ENCODE data around the gene NDUFS5. TPM values are rescaled to one million over a fixed set of nuclear protein-coding genes. Genes with fewer than 3 reads are reported as not detected.
"Not testable (repeated sequence)": the region's sequence is repeated elsewhere in the genome, so short reads cannot be mapped to it uniquely, and the experiment has no call there.

Gene NDUFS5
- total and polyA plus RNA-seq, 7 donors = 276 to 910 (median 407) TPM

- no peaks in the 10 kb centered on the region for H3K9me3 ChIP-seq
- H3K27ac ChIP-seq = no peak overlapping the region
- WGBS, 3 donors = 65 to 73% (median 69%) methylated on average over 10 of the region's 10 CpGs
- no peaks in the 10 kb centered on the region for H3K4me1 ChIP-seq
- ATAC-seq (no peak), DNase-seq (no peak)
- no peak overlapping the region for H3K4me3 ChIP-seq
- intact Hi-C loops (cut with DNase I) = no loop called here
- no peaks in the 10 kb centered on the region for H3K27me3 ChIP-seq (ENCODE audit: insufficient read depth in 3 of 3, low read length in 2 of 3)
- TF ChIP-seq CTCF (IDR thresholded peaks at IDR 0.05) = no peak
- peaks cover 0 to 14% of the 10 kb centered on the region in 2 donors for H3K36me3 ChIP-seq (ENCODE audit: insufficient read depth in 1 of 2, low read depth in 1 of 2)
Observed at GRCh38 chr1:39016604-39017171, 9.5 kb upstream of the NDUFS5 start.

- H3K36me3 ChIP-seq (ENCODE audit: insufficient read depth in 1 of 2, low read depth in 1 of 2) = peaks cover 0 to 8% of the 10 kb centered on the region in 2 donors
- WGBS, 3 donors = 63 to 72% (median 69%) methylated on average over 5 of the region's 5 CpGs
- ATAC-seq (no peak), DNase-seq (no peak)
- no peaks in the 10 kb centered on the region for H3K4me1 ChIP-seq
- intact Hi-C loops (cut with DNase I) = no loop called here
- H3K4me3 ChIP-seq = no peak overlapping the region
- H3K27me3 ChIP-seq (ENCODE audit: insufficient read depth in 3 of 3, low read length in 2 of 3) = no peaks in the 10 kb centered on the region
- H3K9me3 ChIP-seq = no peaks in the 10 kb centered on the region
- TF ChIP-seq CTCF (IDR thresholded peaks at IDR 0.05) = no peak
- no peak overlapping the region for H3K27ac ChIP-seq
Observed at GRCh38 chr1:39017266-39017665, 8.9 kb upstream of the NDUFS5 start.

GRCh38 chr1:39020494-39020893 is 5.7 kb upstream of the NDUFS5 start:
- WGBS, 3 donors = 27 to 95% (median 69%) methylated on average over 1 of the region's 1 CpG

GRCh38 chr1:39021426-39021825 is 4.7 kb upstream of the NDUFS5 start:
- Histone ChIP-seq H3K9me3 (no peaks in the 10 kb centered on the region), H3K4me3 (no peak overlapping the region), H3K27ac (no peak overlapping the region), H3K27me3 (ENCODE audit: insufficient read depth in 3 of 3, low read length in 2 of 3) (no peaks in the 10 kb centered on the region), H3K4me1 (peaks cover 4% of the 10 kb centered on the region), H3K36me3 (ENCODE audit: insufficient read depth in 1 of 2, low read depth in 1 of 2) (no peaks in the 10 kb centered on the region)
- ATAC-seq = no peak
- no peak for TF ChIP-seq CTCF (IDR thresholded peaks at IDR 0.05)
- WGBS, 3 donors = 52 to 71% (median 67%) methylated on average over 1 of the region's 1 CpG
- no peak for DNase-seq
- intact Hi-C loops (cut with DNase I) = loop anchor here in 1 of 2 donors (10.0 kb wide), 1 partner anchor 147 kb away; the partner anchor contains the start of gene MYCBP

More at GRCh38 chr1:39020494-39020893, 5.7 kb upstream of the NDUFS5 start:
- intact Hi-C loops (cut with DNase I) = loop anchor here in 1 of 2 donors (10.0 kb wide), 1 partner anchor 146 kb away; the partner anchor contains the start of gene MYCBP
- not testable (repeated sequence) for H3K9me3 ChIP-seq; H3K4me1 ChIP-seq; DNase-seq; ATAC-seq; H3K4me3 ChIP-seq; H3K27me3 ChIP-seq (ENCODE audit: insufficient read depth in 3 of 3, low read length in 2 of 3); H3K36me3 ChIP-seq (ENCODE audit: insufficient read depth in 1 of 2, low read depth in 1 of 2); H3K27ac ChIP-seq

GRCh38 chr1:39023140-39023539 is 3.0 kb upstream of the NDUFS5 start:
- no peak for TF ChIP-seq CTCF (IDR thresholded peaks at IDR 0.05)
- H3K27me3 ChIP-seq (ENCODE audit: insufficient read depth in 3 of 3, low read length in 2 of 3) = no peaks in the 10 kb centered on the region
- intact Hi-C loops (cut with DNase I) = loop anchor here in 1 of 2 donors (10.0 kb wide), 1 partner anchor 148 kb away; the partner anchor contains the start of gene MYCBP
- H3K9me3 ChIP-seq = no peaks in the 10 kb centered on the region
- H3K4me1 ChIP-seq = peaks cover 10% of the 10 kb centered on the region
- WGBS, 3 donors = 52 to 62% (median 52%) methylated on average over 1 of the region's 1 CpG
- no peak overlapping the region for H3K27ac ChIP-seq
- DNase-seq (no peak), ATAC-seq (no peak)
- H3K4me3 ChIP-seq = no peak overlapping the region
- H3K36me3 ChIP-seq (ENCODE audit: insufficient read depth in 1 of 2, low read depth in 1 of 2) = peaks cover 0 to 1% of the 10 kb centered on the region in 2 donors
